SK-N-SH treated with all-trans-retinoic acid at 6 μM for 48 hours (cell line): ENCODE measurements around the gene RAB11FIP3.

ENCODE experiments used
- ATAC-seq: fragments of 200-7000 bp; cut with Tn5 transposase; 3 replicates; pipeline ENCODE4 v1.9.1; 2020; ENCODE audit warnings: mild to moderate bottlenecking, moderate library complexity
- ARNTL ChIP-seq: fragments of 450-650 bp; formaldehyde crosslinking; IDR thresholded peaks from 2 replicates; pipeline ENCODE4 v1.5.0; 2020; ENCODE audit warnings: low read depth, mild to moderate bottlenecking, moderate library complexity, borderline replicate concordance
- BACH2 ChIP-seq: fragments of 250-450 bp; sonication (Bioruptor Pico); IDR thresholded peaks from 2 replicates; pipeline ENCODE4 v1.9.0; 2021; ENCODE audit warnings: mild to moderate bottlenecking, borderline replicate concordance
- CREB5 ChIP-seq: fragments of 250-450 bp; sonication (Bioruptor Pico); IDR thresholded peaks from 2 replicates; pipeline ENCODE4 v1.5.1; 2020; ENCODE audit warnings: low read depth, mild to moderate bottlenecking, moderate library complexity
- CSDC2 ChIP-seq: fragments of 250-450 bp; sonication (Bioruptor Pico); IDR thresholded peaks from 2 replicates; pipeline ENCODE4 v1.5.0; 2020; ENCODE audit warnings: mild to moderate bottlenecking, moderate library complexity
- CSRNP3 ChIP-seq: fragments of 250-450 bp; sonication (Bioruptor Pico); IDR thresholded peaks from 2 replicates; pipeline ENCODE4 v1.5.1; 2021; ENCODE audit warnings: mild to moderate bottlenecking, moderate library complexity
- ESRRG ChIP-seq: fragments of 250-450 bp; sonication (Bioruptor Pico); IDR thresholded peaks from 2 replicates; pipeline ENCODE4 v1.6.1; 2021; ENCODE audit warnings: mild to moderate bottlenecking
- GLIS3 ChIP-seq: fragments of 250-450 bp; sonication (Bioruptor Pico); IDR thresholded peaks from 2 replicates; pipeline ENCODE4 v1.5.0; 2020; ENCODE audit warnings: mild to moderate bottlenecking, moderate library complexity
- OSR1 ChIP-seq: fragments of 250-450 bp; sonication (Bioruptor Pico); IDR thresholded peaks from 2 replicates; pipeline ENCODE4 v1.8.0; 2022; ENCODE audit warnings: moderate library complexity, mild to moderate bottlenecking, inconsistent platforms
- PPARA ChIP-seq: fragments of 250-450 bp; sonication (Bioruptor Pico); IDR thresholded peaks from 2 replicates; pipeline ENCODE4 v1.5.0; 2020; ENCODE audit warnings: mild to moderate bottlenecking, borderline replicate concordance
- RARB ChIP-seq: fragments of 250-450 bp; sonication (Bioruptor Pico); IDR thresholded peaks from 2 replicates; pipeline ENCODE4 v1.8.0; 2021; ENCODE audit warnings: mild to moderate bottlenecking, moderate library complexity
- SNAI2 ChIP-seq: fragments of 250-450 bp; sonication (Bioruptor Pico); IDR thresholded peaks from 2 replicates; pipeline ENCODE4 v1.5.0; 2020; ENCODE audit warnings: mild to moderate bottlenecking, moderate library complexity
- TCF4 ChIP-seq: fragments of 250-450 bp; sonication (Bioruptor Pico); IDR thresholded peaks from 2 replicates; pipeline ENCODE4 v1.8.0; 2021; ENCODE audit warnings: mild to moderate bottlenecking, moderate library complexity, borderline replicate concordance
- TOX ChIP-seq: fragments of 250-450 bp; sonication (Bioruptor Pico); IDR thresholded peaks from 2 replicates; pipeline ENCODE4 v1.8.0; 2021; ENCODE audit warnings: mild to moderate bottlenecking, moderate library complexity, borderline replicate concordance
- ZC3H10 ChIP-seq: fragments of 250-450 bp; sonication (Bioruptor Pico); IDR thresholded peaks from 2 replicates; pipeline ENCODE4 v1.5.1; 2021; ENCODE audit warnings: mild to moderate bottlenecking, moderate library complexity
- ZFP3 ChIP-seq: fragments of 250-450 bp; sonication (Bioruptor Pico); IDR thresholded peaks from 2 replicates; pipeline ENCODE4 v1.5.0; 2020; ENCODE audit warnings: mild to moderate bottlenecking, moderate library complexity
- ZFP30 ChIP-seq: fragments of 450-650 bp; formaldehyde crosslinking; IDR thresholded peaks from 2 replicates; pipeline ENCODE4 v1.5.0; 2022; ENCODE audit warnings: mild to moderate bottlenecking, moderate library complexity
- ZNF565 ChIP-seq: fragments of 450-650 bp; formaldehyde crosslinking; conservative IDR thresholded peaks from 2 replicates; pipeline ENCODE4 v1.5.0; 2020; ENCODE audit warnings: low read depth, mild to moderate bottlenecking, moderate library complexity
- ZNF70 ChIP-seq: fragments of 450-650 bp; formaldehyde crosslinking; IDR thresholded peaks from 2 replicates; pipeline ENCODE4 v1.5.0; 2020; ENCODE audit warnings: mild to moderate bottlenecking, moderate library complexity
- ZNF8 ChIP-seq: fragments of 450-650 bp; formaldehyde crosslinking; IDR thresholded peaks from 2 replicates; pipeline ENCODE4 v1.5.0; 2020; ENCODE audit warnings: mild to moderate bottlenecking, moderate library complexity
- TF ChIP-seq, protein P1 (sequence below): fragments of 250-450 bp; sonication (Bioruptor Pico); IDR thresholded peaks from 2 replicates; pipeline ENCODE4 v1.8.0; 2020; ENCODE audit warnings: mild to moderate bottlenecking, moderate library complexity, borderline replicate concordance
- TF ChIP-seq, protein P2 (sequence below): fragments of 250-450 bp; sonication (Bioruptor Pico); IDR thresholded peaks from 2 replicates; pipeline ENCODE4 v1.5.0; 2020; ENCODE audit warnings: mild to moderate bottlenecking, moderate library complexity

RAB11FIP3 gene

GRCh38 chr16:560204-560700 lies 134.8 kb downstream of the RAB11FIP3 start, which contains the start of gene PRR35:
Gene PRR35, plus strand, starts transcription at chr16:560394. Its CDS starts 2,901 bp downstream, at chr16:563295.
- TF ChIP-seq, protein P1, sequence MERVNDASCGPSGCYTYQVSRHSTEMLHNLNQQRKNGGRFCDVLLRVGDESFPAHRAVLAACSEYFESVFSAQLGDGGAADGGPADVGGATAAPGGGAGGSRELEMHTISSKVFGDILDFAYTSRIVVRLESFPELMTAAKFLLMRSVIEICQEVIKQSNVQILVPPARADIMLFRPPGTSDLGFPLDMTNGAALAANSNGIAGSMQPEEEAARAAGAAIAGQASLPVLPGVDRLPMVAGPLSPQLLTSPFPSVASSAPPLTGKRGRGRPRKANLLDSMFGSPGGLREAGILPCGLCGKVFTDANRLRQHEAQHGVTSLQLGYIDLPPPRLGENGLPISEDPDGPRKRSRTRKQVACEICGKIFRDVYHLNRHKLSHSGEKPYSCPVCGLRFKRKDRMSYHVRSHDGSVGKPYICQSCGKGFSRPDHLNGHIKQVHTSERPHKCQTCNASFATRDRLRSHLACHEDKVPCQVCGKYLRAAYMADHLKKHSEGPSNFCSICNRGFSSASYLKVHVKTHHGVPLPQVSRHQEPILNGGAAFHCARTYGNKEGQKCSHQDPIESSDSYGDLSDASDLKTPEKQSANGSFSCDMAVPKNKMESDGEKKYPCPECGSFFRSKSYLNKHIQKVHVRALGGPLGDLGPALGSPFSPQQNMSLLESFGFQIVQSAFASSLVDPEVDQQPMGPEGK (CRISPR knock-in tag) = no peak
- TF ChIP-seq ZC3H10 (CRISPR knock-in tag) = no peak
- no peak for TF ChIP-seq TCF4 (CRISPR knock-in tag)
- ATAC-seq = no peak

DNA sequence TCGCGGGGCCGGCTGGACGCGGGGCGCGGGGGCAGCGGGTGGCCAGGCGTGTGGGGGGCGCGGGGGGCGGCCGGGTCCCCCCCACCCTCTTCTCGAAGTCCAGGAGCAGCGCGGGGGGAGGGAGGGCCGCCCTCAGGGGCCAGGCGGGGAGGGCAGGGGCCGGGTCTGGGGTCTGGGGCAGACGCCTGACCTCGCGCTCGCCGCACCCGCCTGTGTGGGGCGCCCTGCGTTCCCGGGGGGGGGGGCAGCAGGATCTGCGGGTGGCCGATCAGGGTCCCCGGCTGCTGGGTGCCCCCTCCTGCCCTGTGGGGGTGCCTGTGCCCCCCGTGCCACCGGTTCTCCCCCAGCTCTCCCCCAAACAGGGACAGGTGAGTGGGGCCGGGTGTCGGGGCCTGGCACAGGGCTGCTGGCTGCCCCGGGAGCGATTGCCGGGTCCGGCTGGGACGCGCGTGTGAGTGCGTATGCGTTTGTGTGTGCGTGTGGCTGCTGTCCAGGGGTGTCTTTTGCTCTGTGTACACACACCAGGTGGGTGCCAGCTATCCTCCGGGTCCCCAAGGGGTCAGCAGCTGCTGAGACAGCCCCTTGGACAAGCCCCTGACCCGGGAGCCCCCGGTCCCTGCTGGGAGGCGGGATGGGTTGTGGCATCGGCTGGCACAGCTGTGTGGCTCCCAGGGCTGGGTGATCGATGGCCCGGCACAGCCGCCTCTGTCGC lies 135.4 kb downstream of the RAB11FIP3 start:
- no peak for ATAC-seq
- TF ChIP-seq CREB5 (CRISPR knock-in tag) (no peak), ZNF565 (no peak), TCF4 (CRISPR knock-in tag) (no peak), ZFP3 (CRISPR knock-in tag) (no peak), ESRRG (CRISPR knock-in tag) (no peak), PPARA (no peak), ZNF8 (CRISPR knock-in tag) (no peak), OSR1 (CRISPR knock-in tag) (no peak)
- TF ChIP-seq, protein P2, sequence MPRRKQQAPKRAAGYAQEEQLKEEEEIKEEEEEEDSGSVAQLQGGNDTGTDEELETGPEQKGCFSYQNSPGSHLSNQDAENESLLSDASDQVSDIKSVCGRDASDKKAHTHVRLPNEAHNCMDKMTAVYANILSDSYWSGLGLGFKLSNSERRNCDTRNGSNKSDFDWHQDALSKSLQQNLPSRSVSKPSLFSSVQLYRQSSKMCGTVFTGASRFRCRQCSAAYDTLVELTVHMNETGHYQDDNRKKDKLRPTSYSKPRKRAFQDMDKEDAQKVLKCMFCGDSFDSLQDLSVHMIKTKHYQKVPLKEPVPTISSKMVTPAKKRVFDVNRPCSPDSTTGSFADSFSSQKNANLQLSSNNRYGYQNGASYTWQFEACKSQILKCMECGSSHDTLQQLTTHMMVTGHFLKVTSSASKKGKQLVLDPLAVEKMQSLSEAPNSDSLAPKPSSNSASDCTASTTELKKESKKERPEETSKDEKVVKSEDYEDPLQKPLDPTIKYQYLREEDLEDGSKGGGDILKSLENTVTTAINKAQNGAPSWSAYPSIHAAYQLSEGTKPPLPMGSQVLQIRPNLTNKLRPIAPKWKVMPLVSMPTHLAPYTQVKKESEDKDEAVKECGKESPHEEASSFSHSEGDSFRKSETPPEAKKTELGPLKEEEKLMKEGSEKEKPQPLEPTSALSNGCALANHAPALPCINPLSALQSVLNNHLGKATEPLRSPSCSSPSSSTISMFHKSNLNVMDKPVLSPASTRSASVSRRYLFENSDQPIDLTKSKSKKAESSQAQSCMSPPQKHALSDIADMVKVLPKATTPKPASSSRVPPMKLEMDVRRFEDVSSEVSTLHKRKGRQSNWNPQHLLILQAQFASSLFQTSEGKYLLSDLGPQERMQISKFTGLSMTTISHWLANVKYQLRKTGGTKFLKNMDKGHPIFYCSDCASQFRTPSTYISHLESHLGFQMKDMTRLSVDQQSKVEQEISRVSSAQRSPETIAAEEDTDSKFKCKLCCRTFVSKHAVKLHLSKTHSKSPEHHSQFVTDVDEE (CRISPR knock-in tag) = no peak

- TF ChIP-seq ZFP3 (CRISPR knock-in tag) = no peak
- TF ChIP-seq CSRNP3 (CRISPR knock-in tag) = no peak
- no peak for TF ChIP-seq ARNTL (CRISPR knock-in tag)
- no peak for TF ChIP-seq PPARA
- TF ChIP-seq ESRRG (CRISPR knock-in tag) = no peak
- TF ChIP-seq CREB5 (CRISPR knock-in tag) = no peak
- TF ChIP-seq ZNF70 = no peak
- TF ChIP-seq TOX = no peak
- TF ChIP-seq, protein P1 (CRISPR knock-in tag) = no peak
- no peak for TF ChIP-seq ZNF8 (CRISPR knock-in tag)
- no peak for TF ChIP-seq ZC3H10 (CRISPR knock-in tag)
- TF ChIP-seq ZFP30 (CRISPR knock-in tag) = no peak
- TF ChIP-seq GLIS3 (CRISPR knock-in tag) = no peak
- TF ChIP-seq SNAI2 (CRISPR knock-in tag) = no peak
- TF ChIP-seq CSDC2 = no peak
- TF ChIP-seq, protein P2 (CRISPR knock-in tag) = no peak
- no peak for TF ChIP-seq OSR1 (CRISPR knock-in tag)
- TF ChIP-seq BACH2 = no peak
- TF ChIP-seq RARB (CRISPR knock-in tag) = no peak
- TF ChIP-seq, all 23 proteins: peak for 0
- no peak for ATAC-seq
These were observed 136.0 kb downstream of the RAB11FIP3 start for GRCh38 chr16:561413-561794.
